Skeletal muscle tissue (tissue), 4 donors: Measurements from ENCODE around the gene NR2F6. TPM values are rescaled to one million over a fixed set of nuclear protein-coding genes. Genes with fewer than 3 reads are reported as not detected.
A peak's percentile ranks its signal among the peaks of the same experiment; 100 is the strongest.

Experiments used
- H3K27ac ChIP-seq: one replicate; pipeline ENCODE4 v1.7.0; 2013; ENCODE audit warnings: mild to moderate bottlenecking, low read depth, low read length, inconsistent platforms
- H3K27me3 ChIP-seq, 3 donors: one replicate each; pipeline ENCODE4 v1.7.0; 2013; ENCODE audit warnings: low read length in 3 of 3; ENCODE audit not compliant: control insufficient read depth in 3 of 3, insufficient read depth in 3 of 3
- H3K36me3 ChIP-seq, 3 donors: one replicate each; pipeline ENCODE4 v1.7.0; 2013; ENCODE audit warnings: low read length in 3 of 3; ENCODE audit not compliant: control insufficient read depth in 3 of 3, insufficient read depth in 3 of 3
- H3K4me1 ChIP-seq, 3 donors: one replicate each; pipeline ENCODE4 v1.7.0; 2013; ENCODE audit warnings: low read length in 3 of 3, mild to moderate bottlenecking in 3 of 3; ENCODE audit not compliant: control insufficient read depth in 3 of 3, insufficient read depth in 3 of 3
- H3K4me3 ChIP-seq, 3 donors: one replicate each; pipeline ENCODE4 v1.7.0; 2013; ENCODE audit warnings: low read length in 3 of 3
- H3K9ac ChIP-seq, 3 donors: one replicate each; pipeline ENCODE4 v1.7.0; 2013; ENCODE audit warnings: low read length in 3 of 3, mild to moderate bottlenecking in 3 of 3, moderate library complexity in 2 of 3, low read depth in 1 of 3
- H3K9me3 ChIP-seq, 3 donors: one replicate each; pipeline ENCODE4 v1.7.0; 2013; ENCODE audit warnings: low read length in 3 of 3; ENCODE audit not compliant: control insufficient read depth in 3 of 3
- total RNA-seq: library from RNA; depleted of rRNA; stranded (reverse); fragments of >200 nt; gene quantifications from one replicate; pipeline ENCODE4 v1.2.3, GENCODE V29; 2014
- donor health status: Osteomylitis.

NR2F6 gene
- total RNA-seq, 1 donor from 2014 or later: 21.9 TPM

GRCh38 chr19:17264641-17264979 lies 18.9 kb upstream of the NR2F6 start, which contains the start of gene USHBP1:
Gene USHBP1, minus strand, starts transcription at chr19:17264745. Its CDS starts 446 bp downstream, at chr19:17264299.
- H3K4me1 ChIP-seq: peaks cover 8 to 18% (median 11%) of the 10 kb centered on the region in 3 donors
- H3K27me3 ChIP-seq: no peaks in the 10 kb centered on the region
- H3K9me3 ChIP-seq: no peaks in the 10 kb centered on the region
- peak within 1 kb of the TSS; percentile 25 to 52 (median 45) for H3K9ac ChIP-seq
- peak within 1 kb of the TSS; percentile 14 for H3K27ac ChIP-seq
- H3K4me3 ChIP-seq: peak within 1 kb of the TSS; percentile 46 to 63 (median 55)
- peaks cover 0 to 6% (median 4%) of the 10 kb centered on the region in 3 donors for H3K36me3 ChIP-seq

- Histone ChIP-seq H3K27me3 (no peaks in the 10 kb centered on the region), H3K36me3 (peaks cover 0 to 4% (median 3%) of the 10 kb centered on the region in 3 donors), H3K4me3 (peak overlapping the region; percentile 46 to 63 (median 55)), H3K9me3 (no peaks in the 10 kb centered on the region), H3K27ac (peak overlapping the region; percentile 14), H3K9ac (peak overlapping the region; percentile 25 to 52 (median 45)), H3K4me1 (peaks cover 8 to 18% (median 11%) of the 10 kb centered on the region in 3 donors)
Measured at GRCh38 chr19:17263712-17264640, 18.3 kb upstream of the NR2F6 start.

- peaks cover 0 to 10% (median 4%) of the 10 kb centered on the region in 3 donors for H3K4me1 ChIP-seq
- H3K27me3 ChIP-seq: no peaks in the 10 kb centered on the region
- no peak overlapping the region for H3K4me3 ChIP-seq
- H3K27ac ChIP-seq: no peak overlapping the region
- H3K36me3 ChIP-seq: peaks cover 0 to 3% (median 0%) of the 10 kb centered on the region in 3 donors
- no peaks in the 10 kb centered on the region for H3K9me3 ChIP-seq
- H3K9ac ChIP-seq: peak overlapping the region in 1 of 3 donors; percentile 25
Measured at GRCh38 chr19:17262557-17262956, 16.8 kb upstream of the NR2F6 start.

GRCh38 chr19:17260842-17261325 lies 15.2 kb upstream of the NR2F6 start:
- Histone ChIP-seq H3K9me3 (no peaks in the 10 kb centered on the region), H3K9ac (peak overlapping the region in 1 of 3 donors; percentile 57), H3K27me3 (no peaks in the 10 kb centered on the region), H3K4me1 (peaks cover 0 to 7% (median 2%) of the 10 kb centered on the region in 3 donors), H3K4me3 (no peak overlapping the region), H3K36me3 (peaks cover 0 to 4% (median 3%) of the 10 kb centered on the region in 3 donors), H3K27ac (no peak overlapping the region)

- H3K9me3 ChIP-seq: no peaks in the 10 kb centered on the region
- H3K4me3 ChIP-seq: no peak overlapping the region
- H3K27me3 ChIP-seq: peaks cover 0 to 3% (median 0%) of the 10 kb centered on the region in 3 donors
- H3K4me1 ChIP-seq: peaks cover 0 to 7% (median 2%) of the 10 kb centered on the region in 3 donors
- peaks cover 0 to 4% (median 3%) of the 10 kb centered on the region in 3 donors for H3K36me3 ChIP-seq
- no peak overlapping the region for H3K9ac ChIP-seq
- no peak overlapping the region for H3K27ac ChIP-seq
Measured at GRCh38 chr19:17259934-17260333, 14.2 kb upstream of the NR2F6 start.

GRCh38 chr19:17259118-17259780 lies 13.5 kb upstream of the NR2F6 start:
- no peak overlapping the region for H3K27ac ChIP-seq
- peaks cover 0 to 4% (median 3%) of the 10 kb centered on the region in 3 donors for H3K36me3 ChIP-seq
- H3K4me3 ChIP-seq: no peak overlapping the region
- peaks cover 0 to 3% (median 2%) of the 10 kb centered on the region in 3 donors for H3K27me3 ChIP-seq
- H3K9ac ChIP-seq: no peak overlapping the region
- H3K9me3 ChIP-seq: no peaks in the 10 kb centered on the region
- H3K4me1 ChIP-seq: peaks cover 0 to 7% (median 2%) of the 10 kb centered on the region in 3 donors

GRCh38 chr19:17256130-17256529 lies 10.4 kb upstream of the NR2F6 start:
- Histone ChIP-seq H3K36me3 (peaks cover 0 to 6% (median 4%) of the 10 kb centered on the region in 3 donors), H3K4me3 (no peak overlapping the region), H3K27me3 (peaks cover 0 to 8% (median 3%) of the 10 kb centered on the region in 3 donors), H3K9ac (no peak overlapping the region), H3K4me1 (peaks cover 0 to 7% (median 2%) of the 10 kb centered on the region in 3 donors), H3K27ac (no peak overlapping the region), H3K9me3 (no peaks in the 10 kb centered on the region)

GRCh38 chr19:17255150-17255621 lies 9.5 kb upstream of the NR2F6 start:
- no peak overlapping the region for H3K4me3 ChIP-seq
- H3K27ac ChIP-seq: no peak overlapping the region
- peaks cover 0 to 8% (median 3%) of the 10 kb centered on the region in 3 donors for H3K27me3 ChIP-seq
- no peaks in the 10 kb centered on the region for H3K4me1 ChIP-seq
- H3K9ac ChIP-seq: no peak overlapping the region
- peaks cover 0 to 6% (median 4%) of the 10 kb centered on the region in 3 donors for H3K36me3 ChIP-seq
- no peaks in the 10 kb centered on the region for H3K9me3 ChIP-seq

- Histone ChIP-seq H3K27ac (no peak overlapping the region), H3K9me3 (no peaks in the 10 kb centered on the region), H3K4me1 (no peaks in the 10 kb centered on the region), H3K9ac (no peak overlapping the region), H3K4me3 (no peak overlapping the region), H3K27me3 (peaks cover 0 to 8% (median 3%) of the 10 kb centered on the region in 3 donors), H3K36me3 (peaks cover 0 to 6% (median 4%) of the 10 kb centered on the region in 3 donors)
Measured at GRCh38 chr19:17254636-17255035, 8.9 kb upstream of the NR2F6 start.
